OCI-LY7 (cell line): ENCODE data around the gene ASCC1. TPM values are rescaled to one million over a fixed set of nuclear protein-coding genes. Genes with fewer than 3 reads are reported as not detected.

Source experiments
- BruUV-seq: library from RNA; stranded (reverse); fragments of 400-500 nt; replicated peaks from 2 replicates; lab custom pipeline; 2021; lab: Mats Ljungman, UMichigan
- CTCF ChIA-PET: fragments of 300-600 bp; sonication (Branson Sonifier 250); formaldehyde crosslinking; loops from one replicate; lab custom pipeline; 2022; ENCODE audit warnings: antibody characterized with exemption; ENCODE audit not compliant: unreplicated experiment; lab: Charles Lee
- POLR2A ChIA-PET: fragments of 300-600 bp; sonication (Branson Sonifier 250); formaldehyde crosslinking; loops from one replicate; lab custom pipeline; 2022; ENCODE audit warnings: antibody characterized with exemption; lab: Charles Lee
- DNase-seq: peaks from one replicate; pipeline ENCODE4 v3.0.0-alpha.2; 2015; ENCODE audit warnings: low spot score
- H2AFZ ChIP-seq: fragments of 200-600 bp; sonication (generic), shearing (Covaris generic); 2 replicates; pipeline ENCODE4 v1.6.1; 2014; ENCODE audit warnings: mild to moderate bottlenecking, antibody characterized with exemption, low read length, moderate library complexity
- H3K27ac ChIP-seq: fragments of 200-600 bp; sonication (generic); 2 replicates; pipeline ENCODE4 v1.5.1; 2014; ENCODE audit warnings: mixed run types, low read depth, mild to moderate bottlenecking, moderate library complexity, low read length, inconsistent platforms; ENCODE audit not compliant: poor library complexity, severe bottlenecking
- H3K36me3 ChIP-seq: fragments of 200-600 bp; sonication (generic); 2 replicates; pipeline ENCODE4 v1.6.1; 2014; ENCODE audit warnings: mild to moderate bottlenecking, antibody characterized with exemption, low read length, moderate library complexity, mixed read lengths; ENCODE audit not compliant: insufficient read depth
- H3K4me1 ChIP-seq: fragments of 200-600 bp; sonication (generic); 2 replicates; pipeline ENCODE4 v1.5.1; 2014; ENCODE audit warnings: mild to moderate bottlenecking, low read length; ENCODE audit not compliant: insufficient read depth, poor library complexity, severe bottlenecking
- H3K4me2 ChIP-seq: fragments of 200-600 bp; sonication (generic); 2 replicates; pipeline ENCODE4 v1.6.1; 2014; ENCODE audit warnings: mild to moderate bottlenecking, low read length
- H3K4me3 ChIP-seq: fragments of 200-600 bp; sonication (generic); 2 replicates; pipeline ENCODE4 v1.5.1; 2014; ENCODE audit warnings: mild to moderate bottlenecking, low read depth, low read length; ENCODE audit not compliant: poor library complexity, severe bottlenecking
- H3K79me2 ChIP-seq: fragments of 200-600 bp; sonication (generic); 2 replicates; pipeline ENCODE4 v1.6.1; 2016; ENCODE audit warnings: low read depth, mild to moderate bottlenecking, low read length, moderate library complexity, mixed read lengths; ENCODE audit not compliant: insufficient read depth
- H3K9me2 ChIP-seq: fragments of 200-600 bp; sonication (generic); 2 replicates; pipeline ENCODE4 v1.6.1; 2016; ENCODE audit warnings: mild to moderate bottlenecking, low read length, mixed read lengths; ENCODE audit not compliant: insufficient read depth
- H3K9me3 ChIP-seq: fragments of 200-600 bp; sonication (generic); 2 replicates; pipeline ENCODE4 v1.6.1; 2014; ENCODE audit warnings: mild to moderate bottlenecking, mixed run types, low read length, mixed read lengths
- H4K20me1 ChIP-seq: fragments of 200-600 bp; sonication (generic); 2 replicates; pipeline ENCODE4 v1.6.1; 2014; ENCODE audit warnings: mild to moderate bottlenecking, antibody characterized with exemption, low read length, moderate library complexity, mixed read lengths; ENCODE audit not compliant: insufficient read depth
- CTCF ChIP-seq: fragments of 200-600 bp; sonication (generic); conservative IDR thresholded peaks from 2 replicates; pipeline ENCODE4 v1.5.1; 2014; ENCODE audit warnings: mild to moderate bottlenecking, antibody characterized with exemption, low read length, moderate library complexity, mixed read lengths
- EZH2phosphoT487 ChIP-seq: fragments of 200-600 bp; sonication (generic); IDR thresholded peaks from 2 replicates; pipeline ENCODE4 v1.6.1; 2018; ENCODE audit warnings: low read depth, borderline replicate concordance, mild to moderate bottlenecking, mixed run types, antibody characterized with exemption, low read length, moderate library complexity, mixed read lengths
- intact Hi-C: fragments of 100-400 bp; cut with micrococcal nuclease; formaldehyde crosslinking; loops from one replicate; pipeline ENCODE4 v1.10.0; 2022; ENCODE audit not compliant: unreplicated experiment
- total RNA-seq, 2 experiments: library from RNA; depleted of rRNA in 1 of 2; stranded (reverse); fragments of >200 nt in 1 of 2; shearing (Covaris generic) in 1 of 2; gene quantifications; 2 replicates each; pipeline ENCODE4 v1.2.3, GENCODE V29; 2014 to 2022

ASCC1 gene
- total RNA-seq, 2 experiments from 2014 or later = 27.1 to 59.9 TPM

DNA sequence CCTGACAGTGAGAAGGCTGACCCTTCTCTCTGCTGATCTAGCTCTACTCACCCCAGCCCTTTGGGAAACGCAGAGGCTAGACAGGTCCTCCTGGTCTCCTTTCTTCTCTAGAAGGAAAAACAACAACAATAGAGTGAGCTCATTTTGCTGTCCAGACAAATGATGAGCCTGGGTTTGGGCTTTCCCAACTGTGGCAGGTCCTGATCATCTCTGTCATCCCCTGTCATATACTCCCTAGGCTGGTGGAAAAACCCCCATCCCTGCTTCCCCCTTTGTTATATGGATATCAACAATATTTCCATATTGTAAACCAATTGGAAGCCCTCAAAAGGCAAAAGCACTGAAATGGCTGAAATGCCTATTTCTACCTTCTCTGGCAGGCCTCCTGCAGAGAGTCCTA is 48.5 kb upstream of the ASCC1 start:
- H3K4me2 ChIP-seq = no peak overlapping the region
- ChIA-PET POLR2A (interaction anchor here (0.6 to 2.3 kb wide), 7 partner anchors 10 to 831 kb away, joined by 3 to 10 read pairs (median 4); partner anchors contain the start of gene DDIT4), CTCF (interaction anchor here (0.9 kb wide), 1 partner anchor 13 kb away, joined by 3 read pairs; no protein-coding TSS in a partner anchor)
- H3K4me3 ChIP-seq = no peak overlapping the region
- peaks cover 74% of the 10 kb centered on the region for H3K4me1 ChIP-seq
- no peak for DNase-seq
- H4K20me1 ChIP-seq = no peaks in the 10 kb centered on the region
- H3K36me3 ChIP-seq = no peaks in the 10 kb centered on the region
- TF ChIP-seq EZH2phosphoT487 (no peak), CTCF (no peak)
- intact Hi-C loops = no loop called here
- no peaks in the 10 kb centered on the region for H3K9me3 ChIP-seq
- no TSS peak for BruUV-seq
- no peaks in the 10 kb centered on the region for H3K79me2 ChIP-seq
- H3K9me2 ChIP-seq = no peaks in the 10 kb centered on the region
- H2AFZ ChIP-seq = no peak overlapping the region
- no peak overlapping the region for H3K27ac ChIP-seq

DNA sequence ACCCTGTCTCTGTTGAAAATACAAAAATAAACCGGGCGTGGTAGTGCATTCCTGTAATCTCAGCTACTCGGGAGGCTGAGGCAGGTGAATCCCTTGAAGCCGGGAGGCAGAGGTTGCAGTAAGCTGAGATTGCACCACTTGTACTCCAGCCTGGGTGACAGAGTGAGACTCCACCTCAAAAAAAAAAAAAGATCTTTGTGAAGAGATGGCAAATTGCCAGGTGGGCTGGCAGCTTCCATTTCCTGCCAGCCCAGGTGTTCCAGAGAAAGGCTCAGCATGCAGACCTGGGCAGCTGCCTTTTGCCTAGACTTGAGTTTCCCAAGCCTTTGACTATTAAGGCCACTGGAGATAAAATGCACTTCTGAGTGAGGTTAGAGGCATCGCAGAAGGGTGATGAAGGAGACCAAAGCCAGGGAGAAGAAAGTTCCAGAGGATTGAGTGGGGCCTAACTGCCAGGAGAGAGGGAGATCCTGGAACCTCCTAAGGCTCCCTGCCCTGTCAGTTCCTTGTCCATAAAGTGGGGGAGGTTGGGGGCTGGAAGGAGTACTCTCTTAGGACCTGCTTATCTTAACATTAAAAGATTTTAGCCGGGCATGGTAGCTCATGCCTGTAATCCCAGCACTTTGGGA is 47.7 kb upstream of the ASCC1 start:
- H3K4me2 ChIP-seq = peak overlapping the region; percentile 55
- no peaks in the 10 kb centered on the region for H3K9me3 ChIP-seq
- peak; percentile 93 for DNase-seq
- H3K36me3 ChIP-seq = no peaks in the 10 kb centered on the region
- intact Hi-C loops = loop anchor here (1.0 kb wide), 1 partner anchor 10 kb away; the partner anchor contains the start of gene DDIT4
- peak overlapping the region; percentile 51 for H3K27ac ChIP-seq
- peak overlapping the region; percentile 3 for H3K4me3 ChIP-seq
- ChIA-PET POLR2A (interaction anchor here (0.6 to 2.3 kb wide), 7 partner anchors 10 to 831 kb away, joined by 3 to 10 read pairs (median 4); partner anchors contain the start of gene DDIT4), CTCF (interaction anchor here (0.7 to 0.9 kb wide), 2 partner anchors 10 to 14 kb away, joined by 3 read pairs; no protein-coding TSS in a partner anchor)
- no peak overlapping the region; the same call in 1 of the 2 replicates for H2AFZ ChIP-seq
- no peaks in the 10 kb centered on the region for H3K79me2 ChIP-seq
- H3K9me2 ChIP-seq = no peaks in the 10 kb centered on the region
- no peaks in the 10 kb centered on the region for H4K20me1 ChIP-seq
- TF ChIP-seq EZH2phosphoT487 = no peak
- TF ChIP-seq CTCF = no peak
- no TSS peak for BruUV-seq
- peaks cover 82% of the 10 kb centered on the region for H3K4me1 ChIP-seq
